OCI-LY1 (cell line): ENCODE results near the gene TMEM229A.
"Not testable (repeated sequence)": the region's sequence is repeated elsewhere in the genome, so short reads cannot be mapped to it uniquely, and the experiment has no call there.

ENCODE experiments used
- H2AFZ ChIP-seq: fragments of 200-600 bp; sonication (generic), shearing (Covaris generic); 2 replicates; pipeline ENCODE4 v1.6.0; 2014; ENCODE audit warnings: antibody characterized with exemption, mild to moderate bottlenecking, low read length
- H3F3A ChIP-seq: fragments of 200-600 bp; sonication (generic), shearing (Covaris generic); 2 replicates; pipeline ENCODE4 v1.6.0; 2014; ENCODE audit warnings: mild to moderate bottlenecking, antibody characterized with exemption, low read length, moderate library complexity; ENCODE audit not compliant: insufficient read depth
- H3K27ac ChIP-seq: fragments of 200-600 bp; sonication (generic); 2 replicates; pipeline ENCODE4 v1.5.1; 2014; ENCODE audit warnings: low read length, mixed run types, mild to moderate bottlenecking, low read depth; ENCODE audit not compliant: poor library complexity, severe bottlenecking
- H3K27me3 ChIP-seq: fragments of 200-600 bp; sonication (generic); 2 replicates; pipeline ENCODE4 v1.6.0; 2014; ENCODE audit warnings: antibody characterized with exemption, mild to moderate bottlenecking, low read length, moderate library complexity; ENCODE audit not compliant: insufficient read depth
- H3K36me3 ChIP-seq: fragments of 200-600 bp; sonication (generic); 2 replicates; pipeline ENCODE4 v1.6.1; 2014; ENCODE audit warnings: mild to moderate bottlenecking, antibody characterized with exemption, low read length, moderate library complexity, mixed read lengths; ENCODE audit not compliant: insufficient read depth
- H3K4me1 ChIP-seq: fragments of 200-600 bp; sonication (generic); 2 replicates; pipeline ENCODE4 v1.5.1; 2014; ENCODE audit warnings: mild to moderate bottlenecking, low read length, moderate library complexity; ENCODE audit not compliant: insufficient read depth, severe bottlenecking
- H3K4me2 ChIP-seq: fragments of 200-600 bp; sonication (generic), shearing (Covaris generic); 2 replicates; pipeline ENCODE4 v1.6.1; 2014; ENCODE audit warnings: low read length
- H3K4me3 ChIP-seq: fragments of 200-600 bp; sonication (generic); 2 replicates; pipeline ENCODE4 v1.5.1; 2014; ENCODE audit warnings: low read length, low read depth, mild to moderate bottlenecking, mixed read lengths; ENCODE audit not compliant: poor library complexity, severe bottlenecking
- H3K79me2 ChIP-seq: fragments of 200-600 bp; shearing (Covaris generic); 2 replicates; pipeline ENCODE4 v1.6.1; 2016; ENCODE audit warnings: mixed run types, low read length, mixed read lengths; ENCODE audit not compliant: insufficient read depth
- H3K9ac ChIP-seq: fragments of 200-600 bp; sonication (generic), shearing (Covaris generic); 2 replicates; pipeline ENCODE4 v1.6.1; 2014; ENCODE audit warnings: mild to moderate bottlenecking, low read length, mixed read lengths
- H3K9me2 ChIP-seq: fragments of 200-600 bp; sonication (generic), shearing (Covaris generic); 2 replicates; pipeline ENCODE4 v1.6.1; 2014; ENCODE audit warnings: low read depth, mild to moderate bottlenecking, low read length, mixed read lengths
- H3K9me3 ChIP-seq: fragments of 200-600 bp; shearing (Covaris generic); 2 replicates; pipeline ENCODE4 v1.6.1; 2014; ENCODE audit warnings: low read length, mixed read lengths
- H4K20me1 ChIP-seq: fragments of 200-600 bp; sonication (generic), shearing (Covaris generic); 2 replicates; pipeline ENCODE4 v1.6.0; 2016; ENCODE audit warnings: mild to moderate bottlenecking, low read length; ENCODE audit not compliant: insufficient read depth
- CTCF ChIP-seq: fragments of 200-600 bp; sonication (generic), shearing (Covaris generic); IDR thresholded peaks from 2 replicates; pipeline ENCODE4 v1.5.1; 2017; ENCODE audit warnings: mild to moderate bottlenecking, antibody characterized with exemption, low read length, moderate library complexity, mixed read lengths
- EZH2 ChIP-seq: fragments of 200-600 bp; sonication (generic), shearing (Covaris generic); IDR thresholded peaks from 2 replicates; pipeline ENCODE4 v1.8.0; 2017; ENCODE audit warnings: borderline replicate concordance, mixed run types, mild to moderate bottlenecking, antibody characterized with exemption, low read length, moderate library complexity, mixed read lengths

The TMEM229A gene

DNA sequence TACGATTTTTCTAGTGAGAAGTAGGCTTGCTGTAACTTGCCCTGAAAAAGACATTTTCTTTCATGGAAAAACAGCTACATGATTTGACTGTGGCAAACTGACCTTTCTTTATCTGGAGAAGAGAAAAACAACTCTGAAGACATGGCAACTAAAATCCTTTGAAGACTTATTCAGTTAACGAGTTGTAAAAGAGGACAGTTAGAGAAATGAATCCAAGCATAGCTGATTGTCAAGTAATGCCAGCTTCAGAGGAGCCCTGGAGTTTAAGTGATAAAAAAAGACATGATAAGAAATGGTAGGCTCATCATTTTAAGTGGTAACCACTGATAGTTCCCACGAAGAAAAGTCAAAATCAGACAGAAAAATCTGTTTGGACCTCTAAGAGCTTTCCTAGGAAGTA, 19.6 kb downstream of the TMEM229A start:
- Histone ChIP-seq H3K4me3 (no peak overlapping the region), H3K27ac (no peak overlapping the region), H3F3A (no peaks in the 10 kb centered on the region), H3K4me1 (no peaks in the 10 kb centered on the region), H2AFZ (no peak overlapping the region), H3K27me3 (no peaks in the 10 kb centered on the region), H3K4me2 (no peak overlapping the region), H3K9me2 (no peaks in the 10 kb centered on the region), H4K20me1 (no peaks in the 10 kb centered on the region), H3K36me3 (no peaks in the 10 kb centered on the region), H3K9ac (no peak overlapping the region), H3K9me3 (no peaks in the 10 kb centered on the region), H3K79me2 (no peaks in the 10 kb centered on the region)
- TF ChIP-seq CTCF (no peak), EZH2 (no peak)

GRCh38 chr7:124012864-124013263, 20.0 kb downstream of the TMEM229A start:
- Histone ChIP-seq H3K4me1 (no peaks in the 10 kb centered on the region), H3K27ac (no peak overlapping the region), H3K4me3 (no peak overlapping the region), H3K9ac (no peak overlapping the region), H3K79me2 (no peaks in the 10 kb centered on the region), H3K4me2 (no peak overlapping the region), H3K36me3 (no peaks in the 10 kb centered on the region), H3K27me3 (no peaks in the 10 kb centered on the region), H2AFZ (no peak overlapping the region), H4K20me1 (no peaks in the 10 kb centered on the region), H3F3A (no peaks in the 10 kb centered on the region), H3K9me2 (no peaks in the 10 kb centered on the region), H3K9me3 (no peaks in the 10 kb centered on the region)
- no peak for TF ChIP-seq EZH2
- TF ChIP-seq CTCF = no peak

DNA sequence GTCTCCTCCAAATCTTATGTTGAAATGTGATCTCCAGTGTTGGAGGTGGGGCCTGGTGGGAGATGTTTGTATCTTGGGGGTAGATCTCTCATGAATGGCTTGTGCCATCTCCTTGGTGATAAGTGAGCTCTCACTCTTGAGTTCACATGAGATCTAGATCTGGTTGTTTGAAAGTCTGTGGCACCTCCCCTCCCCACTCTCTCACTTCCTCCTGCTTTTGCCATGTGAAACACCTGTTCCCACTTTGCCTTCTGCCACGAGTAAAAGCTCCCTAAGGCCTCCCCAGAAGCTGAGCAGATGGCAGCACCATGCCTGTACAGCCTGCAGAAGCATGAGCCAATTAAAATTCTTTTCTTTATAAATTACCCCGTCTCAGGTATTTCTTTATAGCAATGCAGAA, 23.5 kb downstream of the TMEM229A start:
- Histone ChIP-seq H3K9me3 (no peaks in the 10 kb centered on the region), H4K20me1 (no peaks in the 10 kb centered on the region), H3K4me3 (no peak overlapping the region), H2AFZ (no peak overlapping the region), H3K9me2 (no peaks in the 10 kb centered on the region), H3K27ac (no peak overlapping the region), H3K36me3 (no peaks in the 10 kb centered on the region), H3K4me2 (no peak overlapping the region), H3K79me2 (no peaks in the 10 kb centered on the region), H3K4me1 (no peaks in the 10 kb centered on the region), H3K9ac (no peak overlapping the region), H3K27me3 (no peaks in the 10 kb centered on the region), H3F3A (no peaks in the 10 kb centered on the region)
- TF ChIP-seq CTCF (no peak), EZH2 (no peak)

DNA sequence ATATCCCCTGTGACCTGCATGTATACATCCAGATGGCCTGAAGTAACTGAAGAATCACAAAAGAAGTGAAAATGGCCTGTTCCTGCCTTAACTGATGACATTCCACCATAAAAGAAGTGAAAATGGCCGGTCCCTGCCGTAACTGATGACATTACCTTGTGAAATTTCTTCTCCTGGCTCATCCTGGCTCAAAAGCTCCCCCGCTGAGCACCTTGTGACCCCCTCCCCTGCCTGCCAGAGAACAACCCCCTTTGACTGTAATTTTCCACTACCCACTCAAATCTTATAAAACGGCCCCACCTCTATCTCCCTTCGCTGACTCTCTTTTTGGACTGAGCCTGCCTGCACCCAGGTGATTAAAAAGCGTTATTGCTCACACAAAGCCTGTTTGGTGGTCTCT, 24.6 kb downstream of the TMEM229A start:
- H2AFZ ChIP-seq, H3K9me3 ChIP-seq, H3K4me1 ChIP-seq, H3K36me3 ChIP-seq, H3F3A ChIP-seq, H3K4me3 ChIP-seq, H3K79me2 ChIP-seq, H3K27me3 ChIP-seq, H4K20me1 ChIP-seq, H3K4me2 ChIP-seq, H3K9ac ChIP-seq, H3K9me2 ChIP-seq, H3K27ac ChIP-seq: not testable (repeated sequence)
